ENCODE results near the gene GOLM1. TPM values are rescaled to one million over a fixed set of nuclear protein-coding genes. Genes with fewer than 3 reads are reported as not detected.
"Not testable (repeated sequence)": the region's sequence is repeated elsewhere in the genome, so short reads cannot be mapped to it uniquely, and the experiment has no call there.

GOLM1 gene
- 21.6 and 21.8 TPM in 2 replicates for total RNA-seq

- FAIRE-seq, result no peak
- Histone ChIP-seq H3K36me3 (ENCODE audit: control insufficient read depth, insufficient read depth, low read length) (no peaks in the 10 kb centered on the region), H3K4me3 (ENCODE audit: low read depth, low read length) (peak within 1 kb of the TSS; percentile 73), H3K27me3 (ENCODE audit: control insufficient read depth, insufficient read depth, low read length) (no peaks in the 10 kb centered on the region)
- DNase-seq (ENCODE audit: low read depth), result peak; percentile 33
- TF ChIP-seq, protein P1, sequence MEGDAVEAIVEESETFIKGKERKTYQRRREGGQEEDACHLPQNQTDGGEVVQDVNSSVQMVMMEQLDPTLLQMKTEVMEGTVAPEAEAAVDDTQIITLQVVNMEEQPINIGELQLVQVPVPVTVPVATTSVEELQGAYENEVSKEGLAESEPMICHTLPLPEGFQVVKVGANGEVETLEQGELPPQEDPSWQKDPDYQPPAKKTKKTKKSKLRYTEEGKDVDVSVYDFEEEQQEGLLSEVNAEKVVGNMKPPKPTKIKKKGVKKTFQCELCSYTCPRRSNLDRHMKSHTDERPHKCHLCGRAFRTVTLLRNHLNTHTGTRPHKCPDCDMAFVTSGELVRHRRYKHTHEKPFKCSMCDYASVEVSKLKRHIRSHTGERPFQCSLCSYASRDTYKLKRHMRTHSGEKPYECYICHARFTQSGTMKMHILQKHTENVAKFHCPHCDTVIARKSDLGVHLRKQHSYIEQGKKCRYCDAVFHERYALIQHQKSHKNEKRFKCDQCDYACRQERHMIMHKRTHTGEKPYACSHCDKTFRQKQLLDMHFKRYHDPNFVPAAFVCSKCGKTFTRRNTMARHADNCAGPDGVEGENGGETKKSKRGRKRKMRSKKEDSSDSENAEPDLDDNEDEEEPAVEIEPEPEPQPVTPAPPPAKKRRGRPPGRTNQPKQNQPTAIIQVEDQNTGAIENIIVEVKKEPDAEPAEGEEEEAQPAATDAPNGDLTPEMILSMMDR (IDR thresholded peaks at IDR 0.05; ENCODE audit: insufficient read depth, low read length, severe bottlenecking), result peak; percentile 25
These were observed at the start of gene GOLM1 for GRCh38 chr9:86098824-86099700. Gene GOLM1 (minus strand): TSS chr9:86099558. CDS start chr9:86079320, 20,238 bp downstream.

GRCh38 chr9:86146671-86147070, 47.3 kb upstream of the GOLM1 start:
- not testable (repeated sequence) for FAIRE-seq; H3K27me3 ChIP-seq (ENCODE audit: control insufficient read depth, insufficient read depth, low read length); H3K4me3 ChIP-seq (ENCODE audit: low read depth, low read length); H3K36me3 ChIP-seq (ENCODE audit: control insufficient read depth, insufficient read depth, low read length)
- peak; percentile 31 for DNase-seq (ENCODE audit: low read depth)

- not testable (repeated sequence) for FAIRE-seq; H3K27me3 ChIP-seq (ENCODE audit: control insufficient read depth, insufficient read depth, low read length); H3K4me3 ChIP-seq (ENCODE audit: low read depth, low read length); H3K36me3 ChIP-seq (ENCODE audit: control insufficient read depth, insufficient read depth, low read length); DNase-seq (ENCODE audit: low read depth)
These were observed 46.6 kb upstream of the GOLM1 start for GRCh38 chr9:86145960-86146359.

DNA sequence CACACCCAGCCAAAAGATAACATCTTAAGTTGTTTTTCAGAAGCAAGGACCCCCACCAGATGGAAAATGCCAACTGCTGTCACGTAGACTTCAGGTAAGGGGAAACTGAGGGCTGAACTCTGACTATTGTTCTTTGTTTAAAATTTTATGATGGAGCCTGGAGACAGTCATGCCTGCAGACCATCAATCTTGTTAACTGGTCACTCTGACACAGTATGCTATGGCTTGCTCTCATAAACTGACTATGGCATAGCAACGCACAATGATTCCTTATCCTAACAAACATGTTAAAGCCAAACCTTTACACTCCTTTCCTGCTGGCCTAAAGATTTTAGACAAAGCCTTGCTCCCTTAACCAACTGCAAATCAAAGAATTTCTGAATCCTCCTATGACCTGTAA, 43.6 kb upstream of the GOLM1 start:
- FAIRE-seq (no peak), DNase-seq (ENCODE audit: low read depth) (no peak)
- H3K4me3 ChIP-seq (ENCODE audit: low read depth, low read length), result no peak overlapping the region
- H3K27me3 ChIP-seq (ENCODE audit: control insufficient read depth, insufficient read depth, low read length), result no peaks in the 10 kb centered on the region
- TF ChIP-seq, protein P1 (IDR thresholded peaks at IDR 0.05; ENCODE audit: insufficient read depth, low read length, severe bottlenecking), result no peak
- no peaks in the 10 kb centered on the region for H3K36me3 ChIP-seq (ENCODE audit: control insufficient read depth, insufficient read depth, low read length)

DNA sequence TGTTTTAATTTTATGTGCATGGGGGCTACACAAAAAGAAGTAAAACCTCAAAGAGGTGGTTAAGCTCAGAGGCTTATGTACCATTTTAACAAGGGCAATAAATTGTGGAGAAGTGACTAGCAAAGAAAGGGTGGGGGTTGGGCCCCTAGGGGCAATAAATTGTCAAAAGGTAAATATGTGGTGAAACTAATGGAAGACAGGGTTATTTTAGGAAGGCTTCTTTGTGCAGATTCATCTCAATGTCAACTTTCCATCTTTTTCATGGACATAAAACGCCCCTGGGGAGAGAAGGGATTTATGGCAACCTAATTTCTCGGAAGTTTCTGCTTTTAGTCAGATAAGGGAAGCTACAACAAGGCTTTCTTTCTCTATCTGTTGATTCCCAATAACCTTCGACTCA, 42.5 kb upstream of the GOLM1 start:
- FAIRE-seq (no peak), DNase-seq (ENCODE audit: low read depth) (no peak)
- no peaks in the 10 kb centered on the region for H3K36me3 ChIP-seq (ENCODE audit: control insufficient read depth, insufficient read depth, low read length)
- TF ChIP-seq, protein P1 (IDR thresholded peaks at IDR 0.05; ENCODE audit: insufficient read depth, low read length, severe bottlenecking), result no peak
- no peak overlapping the region for H3K4me3 ChIP-seq (ENCODE audit: low read depth, low read length)
- H3K27me3 ChIP-seq (ENCODE audit: control insufficient read depth, insufficient read depth, low read length), result no peaks in the 10 kb centered on the region

- TF ChIP-seq, protein P1 (IDR thresholded peaks at IDR 0.05; ENCODE audit: insufficient read depth, low read length, severe bottlenecking), result no peak
- DNase-seq (ENCODE audit: low read depth), result peak; percentile 9
- Histone ChIP-seq H3K4me3 (ENCODE audit: low read depth, low read length) (no peak overlapping the region), H3K27me3 (ENCODE audit: control insufficient read depth, insufficient read depth, low read length) (no peaks in the 10 kb centered on the region), H3K36me3 (ENCODE audit: control insufficient read depth, insufficient read depth, low read length) (no peaks in the 10 kb centered on the region)
- FAIRE-seq, result no peak
These were observed 36.0 kb upstream of the GOLM1 start for GRCh38 chr9:86135371-86135770.

DNA sequence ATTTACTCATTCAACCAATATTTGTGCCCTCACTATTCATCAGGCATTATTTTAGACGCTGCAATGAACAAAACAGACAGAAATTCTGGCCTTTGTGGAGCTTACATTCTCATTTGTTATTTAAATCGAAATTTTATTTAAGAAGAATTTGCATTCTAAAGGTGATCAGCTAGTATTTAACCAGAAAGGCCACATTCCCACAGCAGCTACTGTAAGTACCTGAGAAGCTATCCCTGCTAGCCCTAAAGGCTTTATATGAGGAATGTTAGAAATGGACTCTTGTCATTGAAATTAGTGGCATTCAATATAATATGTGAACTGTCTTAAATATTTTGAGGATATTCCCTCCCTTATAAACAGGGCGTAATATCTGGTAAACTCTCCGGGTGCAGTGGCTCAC, 35.0 kb upstream of the GOLM1 start:
- TF ChIP-seq, protein P1 (IDR thresholded peaks at IDR 0.05; ENCODE audit: insufficient read depth, low read length, severe bottlenecking), result no peak
- no peaks in the 10 kb centered on the region for H3K27me3 ChIP-seq (ENCODE audit: control insufficient read depth, insufficient read depth, low read length)
- H3K4me3 ChIP-seq (ENCODE audit: low read depth, low read length), result no peak overlapping the region
- DNase-seq (ENCODE audit: low read depth), result no peak
- no peaks in the 10 kb centered on the region for H3K36me3 ChIP-seq (ENCODE audit: control insufficient read depth, insufficient read depth, low read length)
- FAIRE-seq, result no peak
